PFSK-1 (cell line): Measurements from ENCODE around the gene ATP6V1F.

ENCODE experiments used
- FOXP2 ChIP-seq: optimal IDR thresholded peaks from 2 replicates; pipeline ENCODE3; 2011; ENCODE audit warnings: borderline replicate concordance, control low read depth, inconsistent platforms; ENCODE audit not compliant: insufficient read depth; ENCODE audit errors: extremely low read length, extremely low read depth
- POLR2AphosphoS5 ChIP-seq: IDR thresholded peaks from 2 replicates; pipeline ENCODE4 v1.6.1; 2012; ENCODE audit warnings: low read depth, mild to moderate bottlenecking, control low read depth, low read length, moderate library complexity
- REST ChIP-seq, 2 experiments: IDR thresholded peaks; 2 replicates each; pipeline versions ENCODE4 v1.6.1 to v1.8.0; 2011 to 2012; ENCODE audit warnings: low read depth in 2 of 2, low read length in 2 of 2, control low read depth in 1 of 2, inconsistent platforms in 1 of 2, mild to moderate bottlenecking in 1 of 2, moderate library complexity in 1 of 2; ENCODE audit not compliant: insufficient read depth in 1 of 2
- SIN3A ChIP-seq: IDR thresholded peaks from 2 replicates; pipeline ENCODE4 v1.6.1; 2012; ENCODE audit warnings: mild to moderate bottlenecking, low read length, moderate library complexity, borderline replicate concordance; ENCODE audit not compliant: insufficient read depth
- TAF1 ChIP-seq: IDR thresholded peaks from 2 replicates; pipeline ENCODE4 v1.6.1; 2012; ENCODE audit warnings: low read length, control low read depth, borderline replicate concordance; ENCODE audit not compliant: insufficient read depth

The ATP6V1F gene

GRCh38 chr7:128882134-128882533 lies 19.5 kb downstream of the ATP6V1F start:
- TF ChIP-seq FOXP2 (no peak), REST (IDR thresholded peaks at IDR 0.05; ENCODE audit: insufficient read depth in 1 of 2, low read depth in 2 of 2, low read length in 2 of 2) (no peak), SIN3A (no peak), TAF1 (no peak), POLR2AphosphoS5 (no peak)

GRCh38 chr7:128883622-128884448 lies 21.2 kb downstream of the ATP6V1F start:
- no peak for TF ChIP-seq TAF1
- no peak for TF ChIP-seq POLR2AphosphoS5
- TF ChIP-seq FOXP2: peak; percentile 80
- TF ChIP-seq SIN3A: no peak
- no peak for TF ChIP-seq REST (IDR thresholded peaks at IDR 0.05; ENCODE audit: insufficient read depth in 1 of 2, low read depth in 2 of 2, low read length in 2 of 2)

DNA sequence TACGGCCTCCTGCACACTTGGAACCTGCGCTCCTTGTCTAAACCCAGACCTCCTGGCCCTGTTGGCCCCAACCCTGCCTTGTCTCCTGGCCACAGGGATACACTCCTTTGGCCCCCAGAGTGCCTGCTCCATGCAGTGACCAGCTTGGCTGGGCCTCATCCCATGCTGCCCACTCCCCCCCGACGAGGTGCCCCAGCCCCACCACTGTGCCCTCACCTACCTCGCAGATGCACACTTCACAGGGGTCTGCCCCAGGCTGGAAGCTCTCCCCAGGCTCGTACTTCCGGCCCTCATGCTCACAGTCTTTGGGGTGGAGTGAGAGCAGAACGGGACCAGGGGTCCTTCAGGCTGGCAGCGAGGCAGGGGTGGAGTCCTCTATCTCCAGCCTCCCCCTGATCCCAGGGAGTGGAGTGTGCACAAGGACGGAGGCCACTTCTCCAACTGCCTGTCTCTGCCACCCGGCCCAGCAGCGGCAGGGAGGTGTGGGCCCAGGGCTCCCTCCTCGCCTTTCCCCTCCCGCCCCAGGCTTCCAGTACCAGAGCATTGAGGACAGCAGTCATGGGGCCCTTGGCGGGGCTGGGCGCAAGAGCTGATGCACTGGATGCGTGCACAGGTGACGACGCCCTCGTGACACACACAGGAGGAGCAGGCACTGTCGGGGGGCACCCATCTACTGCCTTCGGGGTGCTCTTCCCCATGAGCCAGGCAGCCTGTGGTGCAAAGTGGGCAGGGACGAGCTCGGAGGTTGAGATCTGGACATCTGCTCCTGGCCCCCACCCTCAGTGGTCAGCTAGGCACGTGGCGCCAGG lies 22.1 kb downstream of the ATP6V1F start:
- TF ChIP-seq REST (IDR thresholded peaks at IDR 0.05; ENCODE audit: insufficient read depth in 1 of 2, low read depth in 2 of 2, low read length in 2 of 2) (no peak), SIN3A (no peak), POLR2AphosphoS5 (no peak), FOXP2 (no peak), TAF1 (no peak)

GRCh38 chr7:128885370-128886187 lies 22.9 kb downstream of the ATP6V1F start:
- no peak for TF ChIP-seq SIN3A
- no peak for TF ChIP-seq POLR2AphosphoS5
- TF ChIP-seq TAF1: no peak
- no peak for TF ChIP-seq FOXP2
- no peak for TF ChIP-seq REST (IDR thresholded peaks at IDR 0.05; ENCODE audit: insufficient read depth in 1 of 2, low read depth in 2 of 2, low read length in 2 of 2)
